ENCODE results near the gene KIFC1.
"Not testable (repeated sequence)": the region's sequence is repeated elsewhere in the genome, so short reads cannot be mapped to it uniquely, and the experiment has no call there.

The KIFC1 gene

GRCh38 chr6:33390173-33390572, 1.4 kb upstream of the KIFC1 start:
- Mint-ChIP-seq H3K27ac (peak overlapping the region in 1 of 2 donors; percentile 78), H3K9me3 (no peaks in the 10 kb centered on the region), H3K4me1 (ENCODE audit: low read depth in 2 of 2) (peaks cover 15 to 30% of the 10 kb centered on the region in 2 donors), H3K4me3 (no peak overlapping the region), H3K36me3 (ENCODE audit: insufficient read depth) (peaks cover 6% of the 10 kb centered on the region), H3K27me3 (no peaks in the 10 kb centered on the region)
- DNase-seq = no peak
- ATAC-seq (replicated peaks) = no peak

- no peaks in the 10 kb centered on the region for H3K9me3 Mint-ChIP-seq
- H3K27ac Mint-ChIP-seq = peak overlapping the region; percentile 78 to 90
- DNase-seq (no peak), ATAC-seq (replicated peaks) (peak; percentile 3)
- H3K36me3 Mint-ChIP-seq (ENCODE audit: insufficient read depth) = peaks cover 6% of the 10 kb centered on the region
- H3K27me3 Mint-ChIP-seq = no peaks in the 10 kb centered on the region
- H3K4me3 Mint-ChIP-seq = peak overlapping the region; percentile 81 to 83
- peaks cover 16 to 30% of the 10 kb centered on the region in 2 donors for H3K4me1 Mint-ChIP-seq (ENCODE audit: low read depth in 2 of 2)
These were observed 801 bp upstream of the KIFC1 start for GRCh38 chr6:33390767-33391277.

- ATAC-seq (replicated peaks) (no peak), DNase-seq (no peak)
- H3K9me3 Mint-ChIP-seq = no peaks in the 10 kb centered on the region
- no peaks in the 10 kb centered on the region for H3K27me3 Mint-ChIP-seq
- peak overlapping the region; percentile 81 to 83 for H3K4me3 Mint-ChIP-seq
- H3K27ac Mint-ChIP-seq = peak overlapping the region; percentile 78 to 90
- peaks cover 16 to 30% of the 10 kb centered on the region in 2 donors for H3K4me1 Mint-ChIP-seq (ENCODE audit: low read depth in 2 of 2)
- peaks cover 6% of the 10 kb centered on the region for H3K36me3 Mint-ChIP-seq (ENCODE audit: insufficient read depth)
These were observed 435 bp downstream of the KIFC1 start for GRCh38 chr6:33391922-33392594.

- no peak for DNase-seq
- H3K9me3 Mint-ChIP-seq = no peaks in the 10 kb centered on the region
- H3K27me3 Mint-ChIP-seq = no peaks in the 10 kb centered on the region
- peaks cover 16 to 32% of the 10 kb centered on the region in 2 donors for H3K4me1 Mint-ChIP-seq (ENCODE audit: low read depth in 2 of 2)
- H3K36me3 Mint-ChIP-seq (ENCODE audit: insufficient read depth) = peaks cover 6% of the 10 kb centered on the region
- H3K27ac Mint-ChIP-seq = peak overlapping the region in 1 of 2 donors; percentile 78
- no peak for ATAC-seq (replicated peaks)
- H3K4me3 Mint-ChIP-seq = peak overlapping the region; percentile 81 to 83
These were observed 949 bp downstream of the KIFC1 start for GRCh38 chr6:33392595-33392948.

GRCh38 chr6:33392979-33393378, 1.4 kb downstream of the KIFC1 start:
- H3K27me3 Mint-ChIP-seq = no peaks in the 10 kb centered on the region
- H3K4me1 Mint-ChIP-seq (ENCODE audit: low read depth in 2 of 2) = peaks cover 16 to 36% of the 10 kb centered on the region in 2 donors
- peaks cover 6% of the 10 kb centered on the region for H3K36me3 Mint-ChIP-seq (ENCODE audit: insufficient read depth)
- H3K9me3 Mint-ChIP-seq = no peaks in the 10 kb centered on the region
- peak overlapping the region in 1 of 2 donors; percentile 81 for H3K4me3 Mint-ChIP-seq
- ATAC-seq (replicated peaks) = no peak
- H3K27ac Mint-ChIP-seq = peak overlapping the region in 1 of 2 donors; percentile 78
- no peak for DNase-seq

GRCh38 chr6:33397541-33397940, 5.9 kb downstream of the KIFC1 start:
- peak overlapping the region in 1 of 2 donors; percentile 44 for H3K27ac Mint-ChIP-seq
- no peaks in the 10 kb centered on the region for H3K9me3 Mint-ChIP-seq
- no peak overlapping the region for H3K4me3 Mint-ChIP-seq

GRCh38 chr6:33398601-33399000, 7.0 kb downstream of the KIFC1 start:
- H3K36me3 Mint-ChIP-seq (ENCODE audit: insufficient read depth); ATAC-seq (replicated peaks); H3K4me3 Mint-ChIP-seq; H3K27me3 Mint-ChIP-seq; H3K9me3 Mint-ChIP-seq; DNase-seq; H3K27ac Mint-ChIP-seq: not testable (repeated sequence)
- H3K4me1 Mint-ChIP-seq (ENCODE audit: low read depth in 2 of 2) = peaks cover 5 to 12% of the 10 kb centered on the region in 2 donors

More at GRCh38 chr6:33397541-33397940, 5.9 kb downstream of the KIFC1 start:
- no peaks in the 10 kb centered on the region for H3K36me3 Mint-ChIP-seq (ENCODE audit: insufficient read depth)
- H3K27me3 Mint-ChIP-seq = no peaks in the 10 kb centered on the region
- peaks cover 6 to 19% of the 10 kb centered on the region in 2 donors for H3K4me1 Mint-ChIP-seq (ENCODE audit: low read depth in 2 of 2)
- DNase-seq = no peak
- ATAC-seq (replicated peaks) = no peak

GRCh38 chr6:33399881-33400280, 8.3 kb downstream of the KIFC1 start:
- H3K36me3 Mint-ChIP-seq (ENCODE audit: insufficient read depth); DNase-seq; H3K27me3 Mint-ChIP-seq; H3K9me3 Mint-ChIP-seq; H3K4me3 Mint-ChIP-seq; H3K27ac Mint-ChIP-seq; ATAC-seq (replicated peaks): not testable (repeated sequence)
- peaks cover 5 to 14% of the 10 kb centered on the region in 2 donors for H3K4me1 Mint-ChIP-seq (ENCODE audit: low read depth in 2 of 2)

GRCh38 chr6:33404884-33405283, 13.3 kb downstream of the KIFC1 start:
- Mint-ChIP-seq H3K27ac (peak overlapping the region in 1 of 2 donors; percentile 38), H3K4me1 (ENCODE audit: low read depth in 2 of 2) (peaks cover 13 to 29% of the 10 kb centered on the region in 2 donors), H3K9me3 (no peaks in the 10 kb centered on the region), H3K36me3 (ENCODE audit: insufficient read depth) (peaks cover 2% of the 10 kb centered on the region), H3K4me3 (no peak overlapping the region), H3K27me3 (no peaks in the 10 kb centered on the region)
- DNase-seq = no peak
- no peak for ATAC-seq (replicated peaks)

GRCh38 chr6:33405386-33405940, 13.8 kb downstream of the KIFC1 start:
- H3K4me3 Mint-ChIP-seq = peak overlapping the region; percentile 57 to 59

GRCh38 chr6:33406126-33406525, 14.5 kb downstream of the KIFC1 start:
- Mint-ChIP-seq H3K27ac (peak overlapping the region; percentile 38 to 64), H3K4me3 (no peak overlapping the region), H3K27me3 (no peaks in the 10 kb centered on the region), H3K36me3 (ENCODE audit: insufficient read depth) (peaks cover 12% of the 10 kb centered on the region), H3K4me1 (ENCODE audit: low read depth in 2 of 2) (peaks cover 16 to 31% of the 10 kb centered on the region in 2 donors), H3K9me3 (no peaks in the 10 kb centered on the region)
- DNase-seq (no peak), ATAC-seq (replicated peaks) (no peak)

More at GRCh38 chr6:33405386-33405940, 13.8 kb downstream of the KIFC1 start:
- Mint-ChIP-seq H3K27ac (peak overlapping the region; percentile 38 to 64), H3K9me3 (no peaks in the 10 kb centered on the region), H3K27me3 (no peaks in the 10 kb centered on the region), H3K4me1 (ENCODE audit: low read depth in 2 of 2) (peaks cover 16 to 31% of the 10 kb centered on the region in 2 donors), H3K36me3 (ENCODE audit: insufficient read depth) (peaks cover 8% of the 10 kb centered on the region)
- DNase-seq (no peak), ATAC-seq (replicated peaks) (no peak)

- Mint-ChIP-seq H3K36me3 (ENCODE audit: insufficient read depth) (peaks cover 21% of the 10 kb centered on the region), H3K27me3 (no peaks in the 10 kb centered on the region), H3K4me3 (no peak overlapping the region), H3K27ac (no peak overlapping the region), H3K4me1 (ENCODE audit: low read depth in 2 of 2) (peaks cover 23 to 37% of the 10 kb centered on the region in 2 donors), H3K9me3 (no peaks in the 10 kb centered on the region)
- ATAC-seq (replicated peaks) (no peak), DNase-seq (no peak)
These were observed 15.6 kb downstream of the KIFC1 start for GRCh38 chr6:33407132-33407718.

- DNase-seq (peak; percentile 92 to 96 (median 95)), ATAC-seq (replicated peaks) (peak; percentile 74)
- Mint-ChIP-seq H3K27me3 (no peaks in the 10 kb centered on the region), H3K9me3 (no peaks in the 10 kb centered on the region), H3K4me1 (ENCODE audit: low read depth in 2 of 2) (peaks cover 45 to 55% of the 10 kb centered on the region in 2 donors), H3K27ac (peak overlapping the region; percentile 97 to 100), H3K4me3 (peak overlapping the region; percentile 85 to 89), H3K36me3 (ENCODE audit: insufficient read depth) (peaks cover 51% of the 10 kb centered on the region)
These were observed 18.6 kb downstream of the KIFC1 start for GRCh38 chr6:33410050-33410710.

Measured in effector memory CD8-positive, alpha-beta T cell (primary cell).